GM21381 (cell line): ENCODE data around the gene SIPA1L2.

Source experiments
- ATAC-seq: cut with Tn5 transposase; IDR thresholded peaks from one replicate; pipeline ENCODE4 v1.9.1; 2021; ENCODE audit warnings: mild to moderate bottlenecking, moderate library complexity; ENCODE audit not compliant: unreplicated experiment

Gene SIPA1L2

DNA sequence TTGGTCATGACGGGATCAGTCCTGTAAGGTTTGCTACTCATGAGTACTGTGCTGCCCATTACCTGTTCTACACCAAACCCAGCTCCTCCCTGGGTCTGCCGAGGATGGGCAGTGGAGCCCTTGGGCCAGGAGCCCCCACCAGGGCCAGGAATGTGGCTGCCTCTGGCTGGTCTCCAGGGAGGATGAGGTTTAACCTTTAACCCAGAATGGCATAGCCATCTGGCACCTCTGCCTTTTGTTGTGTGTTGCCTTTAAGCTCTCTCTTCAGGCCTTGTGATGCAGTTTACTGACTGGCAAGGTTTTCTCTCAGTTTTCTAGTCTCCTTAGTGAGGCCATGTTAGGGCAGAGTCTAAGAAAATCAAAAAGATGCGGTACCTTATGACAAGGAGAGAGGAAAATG is 38.6 kb downstream of the SIPA1L2 start:
- ATAC-seq: no peak

DNA sequence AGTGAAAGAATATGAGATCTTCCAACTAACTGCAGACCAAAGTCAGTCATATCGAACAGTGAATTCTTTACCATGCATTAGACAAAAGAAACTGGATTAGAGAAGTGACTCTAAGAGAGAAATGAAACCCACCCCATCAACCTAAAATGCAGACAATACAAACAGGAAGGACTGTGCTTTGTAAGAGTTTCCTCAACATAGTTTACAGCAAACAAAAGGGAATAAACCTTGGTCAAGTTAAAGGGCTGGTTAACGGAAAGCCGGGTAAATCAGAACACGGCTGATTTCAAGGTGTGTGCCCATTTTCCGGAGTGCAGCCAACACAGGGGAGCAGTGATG is 39.2 kb downstream of the SIPA1L2 start:
- peak; percentile 79 for ATAC-seq

DNA sequence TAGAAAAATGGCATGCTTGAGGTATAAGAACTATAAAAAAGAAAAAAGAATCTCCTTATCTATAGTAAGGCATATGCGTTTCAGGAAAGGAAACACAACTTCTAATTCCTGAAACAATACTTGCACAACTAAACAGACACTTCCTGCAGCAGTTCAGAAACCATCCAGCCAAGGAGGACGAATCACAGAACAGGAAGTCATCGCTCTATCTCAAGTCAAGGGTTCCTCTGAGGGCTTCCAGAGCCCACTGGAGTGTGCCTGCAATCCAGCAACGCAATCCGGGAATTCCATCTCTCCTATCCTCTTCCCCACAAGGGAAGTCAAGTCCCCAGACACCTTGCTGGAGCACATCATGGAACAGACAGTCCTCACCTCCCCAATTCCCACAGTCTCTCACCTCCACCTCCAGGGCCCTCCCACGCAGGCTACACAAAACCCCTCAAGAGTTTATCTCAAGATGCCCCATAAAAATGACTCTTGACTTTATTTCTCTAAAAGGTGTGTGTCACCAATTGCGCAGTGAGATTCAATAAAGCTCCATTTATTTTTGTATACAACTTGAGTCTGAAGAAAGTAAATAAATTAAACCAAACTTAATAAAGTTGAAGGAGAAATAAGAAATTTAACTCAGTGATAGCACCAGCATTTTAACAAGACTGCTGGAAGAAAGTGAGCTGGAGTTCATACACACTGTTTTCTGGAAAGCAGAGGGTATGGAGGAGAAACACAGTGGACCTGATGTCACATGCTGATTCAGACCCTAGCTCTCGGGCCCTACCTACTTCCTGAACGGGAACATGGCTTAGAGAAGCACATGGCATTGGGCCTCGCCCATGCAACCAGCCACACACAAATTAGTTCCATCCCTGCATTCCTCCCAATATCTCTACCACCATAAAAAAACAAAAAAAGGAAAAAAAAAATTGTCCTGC is 39.9 kb downstream of the SIPA1L2 start:
- peak; percentile 29 for ATAC-seq

DNA sequence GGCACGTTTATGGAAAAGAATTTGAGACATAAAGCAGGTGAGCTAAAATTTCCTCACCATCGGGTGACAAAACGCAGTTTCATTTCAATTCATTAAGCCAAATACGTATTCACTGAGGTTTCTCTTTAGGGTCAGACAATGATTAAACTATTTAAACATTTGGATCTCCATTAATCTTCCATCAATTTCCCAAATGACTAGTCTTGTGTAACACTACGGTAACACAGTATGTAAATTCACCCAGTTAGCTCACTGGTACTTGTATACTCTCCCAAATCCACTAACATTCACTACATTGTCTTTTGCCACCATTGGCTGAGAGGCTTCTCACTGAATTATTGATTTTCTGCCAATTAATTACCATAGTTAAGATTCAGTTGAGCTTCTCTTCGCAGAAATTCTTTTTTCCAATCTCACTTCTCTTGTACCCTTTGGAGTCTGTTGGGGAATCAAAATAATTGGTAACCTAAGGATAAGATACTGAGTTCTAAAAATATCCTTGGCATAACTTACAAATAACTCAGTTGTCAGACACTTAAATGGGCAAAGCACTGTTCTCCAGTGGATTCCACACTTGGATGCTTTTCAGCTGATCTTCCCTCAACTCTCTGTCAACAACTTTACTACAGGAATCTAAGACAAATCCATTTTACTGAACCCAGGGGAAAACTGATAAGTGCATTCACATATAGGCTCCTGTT is 40.7 kb downstream of the SIPA1L2 start:
- ATAC-seq: no peak

DNA sequence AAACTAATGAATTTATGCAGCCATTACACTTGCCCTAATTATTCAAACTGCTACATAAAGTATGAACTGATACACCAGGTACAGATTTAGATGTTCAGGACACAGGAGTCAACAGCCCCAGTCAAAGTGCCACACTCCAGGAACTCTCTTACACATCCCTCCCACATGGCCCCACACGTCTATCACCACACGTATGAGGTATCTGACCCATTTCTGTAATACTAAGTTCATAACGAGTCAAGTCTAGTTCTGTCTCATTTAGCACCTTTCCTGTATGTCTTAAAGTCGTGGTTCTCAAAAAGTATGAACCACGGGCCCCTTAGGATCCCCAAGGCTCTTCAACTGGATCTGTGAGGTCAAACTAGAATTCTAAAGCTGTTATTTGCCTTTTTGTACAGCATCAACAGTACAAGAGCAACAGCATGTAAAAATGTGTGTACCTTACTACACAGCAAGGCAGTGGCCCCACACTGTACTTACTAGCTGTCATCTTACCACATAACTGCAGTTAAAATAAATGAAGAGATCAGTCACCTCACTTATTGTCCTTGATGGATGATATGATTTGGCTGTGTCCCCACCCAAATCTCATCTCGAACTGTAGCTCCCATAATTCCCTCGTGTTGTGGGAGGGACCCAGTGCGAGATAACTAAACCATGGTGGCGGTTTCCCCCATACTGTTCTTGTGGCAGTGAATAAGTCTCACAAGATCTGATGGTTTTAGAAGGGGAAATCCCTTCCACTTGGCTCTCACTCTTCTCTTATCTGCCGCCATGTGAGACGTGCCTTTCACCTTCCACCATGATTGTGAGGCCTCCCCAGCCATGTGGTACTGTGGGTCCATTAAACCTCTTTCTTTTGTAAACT is 42.6 kb downstream of the SIPA1L2 start:
- no peak for ATAC-seq

DNA sequence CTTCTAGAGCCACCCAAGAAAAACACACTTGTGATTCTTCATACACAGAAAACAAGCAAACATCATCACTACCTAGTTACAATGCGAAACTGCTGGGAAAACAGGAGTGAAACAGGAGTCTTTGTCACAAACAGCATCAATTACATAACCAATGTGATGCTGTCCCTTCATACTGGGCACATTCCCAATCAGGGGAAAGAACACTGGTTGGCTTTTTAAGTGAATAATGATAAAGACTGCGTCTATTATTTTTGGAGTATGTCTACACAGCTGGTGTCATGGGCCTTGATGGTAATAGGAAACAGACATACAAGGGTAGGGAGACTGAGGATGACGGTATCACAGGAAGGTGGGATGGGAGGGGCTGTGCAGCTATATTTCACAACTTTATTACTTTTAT is 43.3 kb downstream of the SIPA1L2 start:
- ATAC-seq: no peak

DNA sequence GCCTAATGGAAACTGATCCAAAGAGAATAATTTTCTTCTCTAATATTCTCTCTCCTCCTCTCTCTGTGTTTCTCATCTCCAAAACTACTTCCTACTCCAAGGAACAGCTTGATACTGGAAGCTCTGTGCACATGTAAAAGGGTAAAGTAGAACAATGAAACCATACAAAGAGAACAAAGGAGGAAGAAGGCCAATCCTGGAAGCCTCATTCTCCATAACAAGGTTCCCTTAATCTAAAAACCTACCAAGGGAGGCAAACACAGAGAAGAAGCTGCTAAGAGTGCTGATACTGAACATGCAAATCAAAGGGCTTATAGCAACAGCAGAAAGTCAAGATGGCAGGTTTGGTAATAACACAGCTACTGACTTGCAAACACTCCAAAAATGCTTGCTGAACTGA is 44.4 kb downstream of the SIPA1L2 start:
- ATAC-seq: no peak

DNA sequence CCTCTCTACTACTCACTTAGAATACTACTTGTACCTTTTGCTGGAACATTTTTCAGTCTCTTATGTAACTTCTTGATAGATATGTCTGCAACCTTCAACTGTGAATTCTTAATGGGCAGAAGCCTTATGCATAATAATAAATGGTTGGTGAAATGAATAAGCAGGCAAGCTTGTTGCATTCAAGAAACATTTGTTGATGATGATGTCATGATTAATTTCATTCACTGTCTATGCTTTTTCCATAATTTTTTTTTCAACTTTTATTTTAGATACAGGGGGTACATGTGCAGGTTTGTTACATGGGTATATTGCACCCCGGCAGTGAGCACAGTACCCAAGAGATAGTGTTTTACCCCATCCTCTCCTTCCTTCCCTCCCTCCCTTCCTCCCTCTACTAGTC is 48.0 kb downstream of the SIPA1L2 start:
- ATAC-seq: no peak
